DMS153 treated with DMSO at 0.1 percent for 48 hours (cell line): ENCODE data around the gene NRAP.
A peak's percentile ranks its signal among the peaks of the same experiment; 100 is the strongest.

Experiments
- DNase-seq: peaks from one replicate; lab custom pipeline; 2025; ENCODE audit not compliant: unreplicated experiment; lab: John Stamatoyannopoulos, UW

Gene NRAP

GRCh38 chr10:113663908-113664307 is at the start of gene NRAP:
NRAP (minus strand) TSS chr10:113664041; CDS start chr10:113663882, 159 bp downstream.
- no peak for DNase-seq

- DNase-seq: no peak
These were observed 49.8 kb upstream of the NRAP start for GRCh38 chr10:113713640-113713982.

- DNase-seq: no peak
These were observed 49.2 kb upstream of the NRAP start for GRCh38 chr10:113712755-113713639.

- no peak for DNase-seq
These were observed 48.2 kb upstream of the NRAP start for GRCh38 chr10:113712024-113712423.

GRCh38 chr10:113711142-113711541 is 47.3 kb upstream of the NRAP start:
- no peak for DNase-seq

- peak; percentile 59 for DNase-seq
These were observed 45.5 kb upstream of the NRAP start for GRCh38 chr10:113709221-113709838.

- DNase-seq: no peak
These were observed 44.8 kb upstream of the NRAP start for GRCh38 chr10:113708640-113709039.

- DNase-seq: no peak
These were observed 42.8 kb upstream of the NRAP start for GRCh38 chr10:113706623-113707022.

- no peak for DNase-seq
These were observed 41.5 kb upstream of the NRAP start for GRCh38 chr10:113705344-113705652.

GRCh38 chr10:113704637-113705343 is 40.9 kb upstream of the NRAP start:
- peak; percentile 3 for DNase-seq

GRCh38 chr10:113697595-113697994 is 33.8 kb upstream of the NRAP start:
- no peak for DNase-seq

GRCh38 chr10:113695691-113696090 is 31.9 kb upstream of the NRAP start:
- DNase-seq: no peak

GRCh38 chr10:113693348-113693747 is 29.5 kb upstream of the NRAP start:
- DNase-seq: no peak

- no peak for DNase-seq
These were observed 28.4 kb upstream of the NRAP start for GRCh38 chr10:113692271-113692670.

- DNase-seq: no peak
These were observed 27.5 kb upstream of the NRAP start for GRCh38 chr10:113691381-113691780.

GRCh38 chr10:113690749-113691148 is 26.9 kb upstream of the NRAP start:
- no peak for DNase-seq

GRCh38 chr10:113689574-113689973 is 25.7 kb upstream of the NRAP start:
- no peak for DNase-seq

GRCh38 chr10:113689057-113689456 is 25.2 kb upstream of the NRAP start:
- no peak for DNase-seq

- no peak for DNase-seq
These were observed 23.2 kb upstream of the NRAP start for GRCh38 chr10:113687037-113687436.

GRCh38 chr10:113686028-113686427 is 22.2 kb upstream of the NRAP start:
- DNase-seq: no peak

- DNase-seq: no peak
These were observed 19.5 kb upstream of the NRAP start for GRCh38 chr10:113683300-113683699.
